GM23338 (cell line): ENCODE data around the gene LACC1. TPM values are rescaled to one million over a fixed set of nuclear protein-coding genes. Genes with fewer than 3 reads are reported as not detected.

Source experiments
- ATAC-seq: fragments of 200-7000 bp; cut with Tn5 transposase; 3 replicates; pipeline ENCODE4 v1.9.1; 2020
- DNase-seq: peaks from one replicate; pipeline ENCODE4 v3.0.0-alpha.2; 2015; ENCODE audit warnings: low spot score
- H2AFZ ChIP-seq: fragments of 200-600 bp; sonication (generic); 2 replicates; pipeline ENCODE4 v1.8.0; 2016; ENCODE audit warnings: antibody characterized with exemption, mild to moderate bottlenecking, moderate library complexity
- H3F3A ChIP-seq: fragments of 200-600 bp; sonication (generic); replicated peaks from 2 replicates; pipeline ENCODE4 v1.8.0; 2017; ENCODE audit warnings: antibody characterized with exemption, mixed run types, low read depth
- H3K27ac ChIP-seq: fragments of 200-600 bp; sonication (generic); 2 replicates; pipeline ENCODE4 v1.6.1; 2016; ENCODE audit warnings: low read depth
- H3K27me3 ChIP-seq: fragments of 200-600 bp; sonication (generic); 2 replicates; pipeline ENCODE4 v1.8.0; 2016; ENCODE audit warnings: mild to moderate bottlenecking, mixed run types, moderate library complexity; ENCODE audit not compliant: insufficient read depth
- H3K36me3 ChIP-seq: fragments of 200-600 bp; sonication (generic); 2 replicates; pipeline ENCODE4 v1.8.0; 2016; ENCODE audit warnings: mild to moderate bottlenecking; ENCODE audit not compliant: insufficient read depth
- H3K4me1 ChIP-seq: fragments of 200-600 bp; sonication (generic); 2 replicates; pipeline ENCODE4 v1.8.0; 2016; ENCODE audit warnings: mild to moderate bottlenecking, moderate library complexity; ENCODE audit not compliant: insufficient read depth
- H3K4me2 ChIP-seq: fragments of 200-600 bp; sonication (generic); 2 replicates; pipeline ENCODE4 v1.7.1; 2017; ENCODE audit warnings: mixed run types
- H3K4me3 ChIP-seq: fragments of 200-600 bp; sonication (generic); 2 replicates; pipeline ENCODE4 v1.6.1; 2016; ENCODE audit warnings: mixed run types
- H3K79me2 ChIP-seq: fragments of 200-600 bp; sonication (generic); replicated peaks from 2 replicates; pipeline ENCODE4 v1.8.0; 2017; ENCODE audit warnings: mild to moderate bottlenecking; ENCODE audit not compliant: insufficient read depth
- H3K9me2 ChIP-seq: fragments of 200-600 bp; sonication (generic); 2 replicates; pipeline ENCODE4 v1.8.0; 2017; ENCODE audit not compliant: insufficient read depth
- H4K20me1 ChIP-seq: fragments of 200-600 bp; sonication (generic); replicated peaks from 2 replicates; pipeline ENCODE4 v1.8.0; 2017; ENCODE audit warnings: mild to moderate bottlenecking; ENCODE audit not compliant: insufficient read depth
- H3K27ac Mint-ChIP-seq: 2 replicates; pipeline ENCODE4 v1.8.0; 2020; ENCODE audit warnings: inconsistent platforms, mild to moderate bottlenecking, moderate library complexity, mixed read lengths
- H3K27me3 Mint-ChIP-seq: 3 replicates; pipeline ENCODE4 v1.8.0; 2022; ENCODE audit warnings: low read depth, mild to moderate bottlenecking, moderate library complexity, mixed read lengths, inconsistent platforms; ENCODE audit not compliant: insufficient read depth, poor library complexity
- H3K36me3 Mint-ChIP-seq: 3 replicates; pipeline ENCODE4 v1.8.0; 2021; ENCODE audit warnings: low read depth, mild to moderate bottlenecking, inconsistent platforms, moderate library complexity, mixed read lengths
- H3K4me1 Mint-ChIP-seq: 3 replicates; pipeline ENCODE4 v1.8.0; 2020; ENCODE audit warnings: mild to moderate bottlenecking, inconsistent platforms, mixed read lengths
- H3K4me3 Mint-ChIP-seq: 3 replicates; pipeline ENCODE4 v1.8.0; 2021; ENCODE audit warnings: moderate library complexity, mild to moderate bottlenecking, inconsistent platforms, mixed read lengths
- H3K9me3 Mint-ChIP-seq: 3 replicates; pipeline ENCODE4 v1.8.0; 2020; ENCODE audit warnings: moderate library complexity, mild to moderate bottlenecking, inconsistent platforms, mixed read lengths
- CREB1 ChIP-seq: fragments of 250-450 bp; sonication (Bioruptor Pico); IDR thresholded peaks from 2 replicates; pipeline ENCODE4 v1.5.0; 2020; ENCODE audit warnings: low read depth, mild to moderate bottlenecking, moderate library complexity
- ETS1 ChIP-seq: IDR thresholded peaks from 2 replicates; pipeline ENCODE4 v1.6.1; 2016; ENCODE audit warnings: antibody characterized with exemption
- EZH2phosphoT487 ChIP-seq: fragments of 200-600 bp; sonication (generic); IDR thresholded peaks from one replicate; pipeline ENCODE4 v1.8.1; 2018; ENCODE audit warnings: antibody characterized with exemption; ENCODE audit not compliant: unreplicated experiment
- JUNB ChIP-seq: IDR thresholded peaks from one replicate; pipeline ENCODE4 v1.6.1; 2016; ENCODE audit warnings: antibody characterized with exemption; ENCODE audit not compliant: unreplicated experiment
- NANOG ChIP-seq: IDR thresholded peaks from 2 replicates; pipeline ENCODE4 v1.6.1; 2016; ENCODE audit warnings: antibody characterized with exemption, borderline replicate concordance
- POLR2AphosphoS5 ChIP-seq: IDR thresholded peaks from 2 replicates; pipeline ENCODE4 v1.6.1; 2016; ENCODE audit warnings: antibody characterized with exemption, low read depth
- STAT1 ChIP-seq: IDR thresholded peaks from one replicate; pipeline ENCODE4 v1.6.1; 2016; ENCODE audit warnings: antibody characterized with exemption; ENCODE audit not compliant: unreplicated experiment
- ZNF114 ChIP-seq: fragments of 250-450 bp; sonication (Bioruptor Pico); IDR thresholded peaks from 2 replicates; pipeline ENCODE4 v1.5.0; 2020; ENCODE audit warnings: mild to moderate bottlenecking, moderate library complexity
- ZNF331 ChIP-seq: fragments of 250-450 bp; sonication (Bioruptor Pico); IDR thresholded peaks from 2 replicates; pipeline ENCODE4 v1.5.0; 2020; ENCODE audit warnings: low read depth, mild to moderate bottlenecking, moderate library complexity
- polyA plus RNA-seq: library from polyadenylated mRNA; unstranded; fragments of >200 nt; fragmentation: Nextera tagmentation; extraction: Ambion mirVana; gene quantifications from 2 replicates; pipeline ENCODE4 v1.2.1, GENCODE V29; 2016
- total RNA-seq: library from RNA; depleted of rRNA; stranded (reverse); fragments of >200 nt; shearing (Covaris generic); gene quantifications from 2 replicates; pipeline ENCODE4 v1.2.3, GENCODE V29; 2014
- TF ChIP-seq, protein P1 (sequence below), 2 experiments: fragments of 200-600 bp in 1 of 2; sonication (generic) in 1 of 2; conservative IDR thresholded peaks; 2 replicates each; pipeline versions ENCODE4 v1.5.1 to v1.6.1; 2016 to 2017; ENCODE audit warnings: antibody characterized with exemption in 2 of 2, low read depth in 2 of 2, mild to moderate bottlenecking in 2 of 2, moderate library complexity in 1 of 2
- TF ChIP-seq, protein P2 (sequence below): fragments of 250-450 bp; sonication (Bioruptor Pico); IDR thresholded peaks from 2 replicates; pipeline ENCODE4 v1.5.0; 2020; ENCODE audit warnings: mild to moderate bottlenecking, moderate library complexity
- TF ChIP-seq, protein P3 (sequence below): IDR thresholded peaks from one replicate; pipeline ENCODE4 v1.6.1; 2018; ENCODE audit warnings: antibody characterized with exemption; ENCODE audit not compliant: unreplicated experiment

The LACC1 gene
- total and polyA plus RNA-seq, 2 experiments from 2014 or later, result 4.4 to 4.6 TPM

- no peak overlapping the region for H3K27ac ChIP-seq
- H3K4me3 ChIP-seq, result no peak overlapping the region
- Mint-ChIP-seq H3K9me3 (peaks cover under 1% of the 10 kb centered on the region; the same call in 1 of the 3 replicates), H3K4me3 (no peak overlapping the region), H3K27ac (no peak overlapping the region), H3K36me3 (peaks cover under 1% of the 10 kb centered on the region; the same call in 2 of the 3 replicates), H3K27me3 (no peaks in the 10 kb centered on the region), H3K4me1 (no peaks in the 10 kb centered on the region)
- DNase-seq (no peak), ATAC-seq (no peak)
- no peaks in the 10 kb centered on the region for H3F3A ChIP-seq
- H3K4me2 ChIP-seq, result no peak overlapping the region
- H3K36me3 ChIP-seq, result no peaks in the 10 kb centered on the region
- H3K79me2 ChIP-seq, result no peaks in the 10 kb centered on the region
- no peak overlapping the region for H2AFZ ChIP-seq
- no peaks in the 10 kb centered on the region for H3K9me2 ChIP-seq
- H4K20me1 ChIP-seq, result no peaks in the 10 kb centered on the region
- no peaks in the 10 kb centered on the region for H3K27me3 ChIP-seq
- H3K4me1 ChIP-seq, result no peaks in the 10 kb centered on the region
- no peak for TF ChIP-seq POLR2AphosphoS5
- TF ChIP-seq, protein P1, sequence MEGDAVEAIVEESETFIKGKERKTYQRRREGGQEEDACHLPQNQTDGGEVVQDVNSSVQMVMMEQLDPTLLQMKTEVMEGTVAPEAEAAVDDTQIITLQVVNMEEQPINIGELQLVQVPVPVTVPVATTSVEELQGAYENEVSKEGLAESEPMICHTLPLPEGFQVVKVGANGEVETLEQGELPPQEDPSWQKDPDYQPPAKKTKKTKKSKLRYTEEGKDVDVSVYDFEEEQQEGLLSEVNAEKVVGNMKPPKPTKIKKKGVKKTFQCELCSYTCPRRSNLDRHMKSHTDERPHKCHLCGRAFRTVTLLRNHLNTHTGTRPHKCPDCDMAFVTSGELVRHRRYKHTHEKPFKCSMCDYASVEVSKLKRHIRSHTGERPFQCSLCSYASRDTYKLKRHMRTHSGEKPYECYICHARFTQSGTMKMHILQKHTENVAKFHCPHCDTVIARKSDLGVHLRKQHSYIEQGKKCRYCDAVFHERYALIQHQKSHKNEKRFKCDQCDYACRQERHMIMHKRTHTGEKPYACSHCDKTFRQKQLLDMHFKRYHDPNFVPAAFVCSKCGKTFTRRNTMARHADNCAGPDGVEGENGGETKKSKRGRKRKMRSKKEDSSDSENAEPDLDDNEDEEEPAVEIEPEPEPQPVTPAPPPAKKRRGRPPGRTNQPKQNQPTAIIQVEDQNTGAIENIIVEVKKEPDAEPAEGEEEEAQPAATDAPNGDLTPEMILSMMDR (conservative IDR thresholded peaks at IDR 0.05; ENCODE audit: low read depth in 2 of 2), result no peak
- TF ChIP-seq EZH2phosphoT487, result no peak
- TF ChIP-seq, protein P2, sequence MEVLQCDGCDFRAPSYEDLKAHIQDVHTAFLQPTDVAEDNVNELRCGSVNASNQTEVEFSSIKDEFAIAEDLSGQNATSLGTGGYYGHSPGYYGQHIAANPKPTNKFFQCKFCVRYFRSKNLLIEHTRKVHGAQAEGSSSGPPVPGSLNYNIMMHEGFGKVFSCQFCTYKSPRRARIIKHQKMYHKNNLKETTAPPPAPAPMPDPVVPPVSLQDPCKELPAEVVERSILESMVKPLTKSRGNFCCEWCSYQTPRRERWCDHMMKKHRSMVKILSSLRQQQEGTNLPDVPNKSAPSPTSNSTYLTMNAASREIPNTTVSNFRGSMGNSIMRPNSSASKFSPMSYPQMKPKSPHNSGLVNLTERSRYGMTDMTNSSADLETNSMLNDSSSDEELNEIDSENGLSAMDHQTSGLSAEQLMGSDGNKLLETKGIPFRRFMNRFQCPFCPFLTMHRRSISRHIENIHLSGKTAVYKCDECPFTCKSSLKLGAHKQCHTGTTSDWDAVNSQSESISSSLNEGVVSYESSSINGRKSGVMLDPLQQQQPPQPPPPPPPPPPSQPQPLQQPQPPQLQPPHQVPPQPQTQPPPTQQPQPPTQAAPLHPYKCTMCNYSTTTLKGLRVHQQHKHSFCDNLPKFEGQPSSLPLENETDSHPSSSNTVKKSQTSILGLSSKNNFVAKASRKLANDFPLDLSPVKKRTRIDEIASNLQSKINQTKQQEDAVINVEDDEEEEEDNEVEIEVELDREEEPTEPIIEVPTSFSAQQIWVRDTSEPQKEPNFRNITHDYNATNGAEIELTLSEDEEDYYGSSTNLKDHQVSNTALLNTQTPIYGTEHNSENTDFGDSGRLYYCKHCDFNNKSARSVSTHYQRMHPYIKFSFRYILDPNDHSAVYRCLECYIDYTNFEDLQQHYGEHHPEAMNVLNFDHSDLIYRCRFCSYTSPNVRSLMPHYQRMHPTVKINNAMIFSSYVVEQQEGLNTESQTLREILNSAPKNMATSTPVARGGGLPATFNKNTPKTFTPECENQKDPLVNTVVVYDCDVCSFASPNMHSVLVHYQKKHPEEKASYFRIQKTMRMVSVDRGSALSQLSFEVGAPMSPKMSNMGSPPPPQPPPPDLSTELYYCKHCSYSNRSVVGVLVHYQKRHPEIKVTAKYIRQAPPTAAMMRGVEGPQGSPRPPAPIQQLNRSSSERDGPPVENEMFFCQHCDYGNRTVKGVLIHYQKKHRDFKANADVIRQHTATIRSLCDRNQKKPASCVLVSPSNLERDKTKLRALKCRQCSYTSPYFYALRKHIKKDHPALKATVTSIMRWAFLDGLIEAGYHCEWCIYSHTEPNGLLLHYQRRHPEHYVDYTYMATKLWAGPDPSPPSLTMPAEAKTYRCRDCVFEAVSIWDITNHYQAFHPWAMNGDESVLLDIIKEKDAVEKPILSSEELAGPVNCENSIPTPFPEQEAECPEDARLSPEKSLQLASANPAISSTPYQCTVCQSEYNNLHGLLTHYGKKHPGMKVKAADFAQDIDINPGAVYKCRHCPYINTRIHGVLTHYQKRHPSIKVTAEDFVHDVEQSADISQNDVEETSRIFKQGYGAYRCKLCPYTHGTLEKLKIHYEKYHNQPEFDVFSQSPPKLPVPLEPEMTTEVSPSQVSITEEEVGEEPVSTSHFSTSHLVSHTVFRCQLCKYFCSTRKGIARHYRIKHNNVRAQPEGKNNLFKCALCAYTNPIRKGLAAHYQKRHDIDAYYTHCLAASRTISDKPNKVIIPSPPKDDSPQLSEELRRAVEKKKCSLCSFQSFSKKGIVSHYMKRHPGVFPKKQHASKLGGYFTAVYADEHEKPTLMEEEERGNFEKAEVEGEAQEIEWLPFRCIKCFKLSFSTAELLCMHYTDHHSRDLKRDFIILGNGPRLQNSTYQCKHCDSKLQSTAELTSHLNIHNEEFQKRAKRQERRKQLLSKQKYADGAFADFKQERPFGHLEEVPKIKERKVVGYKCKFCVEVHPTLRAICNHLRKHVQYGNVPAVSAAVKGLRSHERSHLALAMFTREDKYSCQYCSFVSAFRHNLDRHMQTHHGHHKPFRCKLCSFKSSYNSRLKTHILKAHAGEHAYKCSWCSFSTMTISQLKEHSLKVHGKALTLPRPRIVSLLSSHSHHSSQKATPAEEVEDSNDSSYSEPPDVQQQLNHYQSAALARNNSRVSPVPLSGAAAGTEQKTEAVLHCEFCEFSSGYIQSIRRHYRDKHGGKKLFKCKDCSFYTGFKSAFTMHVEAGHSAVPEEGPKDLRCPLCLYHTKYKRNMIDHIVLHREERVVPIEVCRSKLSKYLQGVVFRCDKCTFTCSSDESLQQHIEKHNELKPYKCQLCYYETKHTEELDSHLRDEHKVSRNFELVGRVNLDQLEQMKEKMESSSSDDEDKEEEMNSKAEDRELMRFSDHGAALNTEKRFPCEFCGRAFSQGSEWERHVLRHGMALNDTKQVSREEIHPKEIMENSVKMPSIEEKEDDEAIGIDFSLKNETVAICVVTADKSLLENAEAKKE (CRISPR knock-in tag), result no peak
- no peak for TF ChIP-seq NANOG
- TF ChIP-seq, protein P3, sequence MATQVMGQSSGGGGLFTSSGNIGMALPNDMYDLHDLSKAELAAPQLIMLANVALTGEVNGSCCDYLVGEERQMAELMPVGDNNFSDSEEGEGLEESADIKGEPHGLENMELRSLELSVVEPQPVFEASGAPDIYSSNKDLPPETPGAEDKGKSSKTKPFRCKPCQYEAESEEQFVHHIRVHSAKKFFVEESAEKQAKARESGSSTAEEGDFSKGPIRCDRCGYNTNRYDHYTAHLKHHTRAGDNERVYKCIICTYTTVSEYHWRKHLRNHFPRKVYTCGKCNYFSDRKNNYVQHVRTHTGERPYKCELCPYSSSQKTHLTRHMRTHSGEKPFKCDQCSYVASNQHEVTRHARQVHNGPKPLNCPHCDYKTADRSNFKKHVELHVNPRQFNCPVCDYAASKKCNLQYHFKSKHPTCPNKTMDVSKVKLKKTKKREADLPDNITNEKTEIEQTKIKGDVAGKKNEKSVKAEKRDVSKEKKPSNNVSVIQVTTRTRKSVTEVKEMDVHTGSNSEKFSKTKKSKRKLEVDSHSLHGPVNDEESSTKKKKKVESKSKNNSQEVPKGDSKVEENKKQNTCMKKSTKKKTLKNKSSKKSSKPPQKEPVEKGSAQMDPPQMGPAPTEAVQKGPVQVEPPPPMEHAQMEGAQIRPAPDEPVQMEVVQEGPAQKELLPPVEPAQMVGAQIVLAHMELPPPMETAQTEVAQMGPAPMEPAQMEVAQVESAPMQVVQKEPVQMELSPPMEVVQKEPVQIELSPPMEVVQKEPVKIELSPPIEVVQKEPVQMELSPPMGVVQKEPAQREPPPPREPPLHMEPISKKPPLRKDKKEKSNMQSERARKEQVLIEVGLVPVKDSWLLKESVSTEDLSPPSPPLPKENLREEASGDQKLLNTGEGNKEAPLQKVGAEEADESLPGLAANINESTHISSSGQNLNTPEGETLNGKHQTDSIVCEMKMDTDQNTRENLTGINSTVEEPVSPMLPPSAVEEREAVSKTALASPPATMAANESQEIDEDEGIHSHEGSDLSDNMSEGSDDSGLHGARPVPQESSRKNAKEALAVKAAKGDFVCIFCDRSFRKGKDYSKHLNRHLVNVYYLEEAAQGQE, result no peak
- no peak for TF ChIP-seq ZNF114
- no peak for TF ChIP-seq ZNF331 (CRISPR knock-in tag)
- no peak for TF ChIP-seq CREB1
- TF ChIP-seq JUNB, result no peak
- TF ChIP-seq STAT1, result no peak
- TF ChIP-seq ETS1, result no peak
Measured at GRCh38 chr13:43835701-43836100, 44.0 kb upstream of the LACC1 start.
